Adipocyte (in vitro differentiated cells): ENCODE data around the gene CNTNAP5.

Experiments used
- DNase-seq: peaks from one replicate; pipeline ENCODE4 v3.0.0-alpha.2; 2015; ENCODE audit warnings: low read depth
- H3K27me3 ChIP-seq: replicated peaks from 2 replicates; pipeline ENCODE4 v1.7.0; 2013; ENCODE audit warnings: mild to moderate bottlenecking, low read length, moderate library complexity; ENCODE audit not compliant: control insufficient read depth, insufficient read depth
- H3K36me3 ChIP-seq: 2 replicates; pipeline ENCODE4 v1.7.0; 2013; ENCODE audit warnings: low read length, mild to moderate bottlenecking, moderate library complexity; ENCODE audit not compliant: control insufficient read depth, insufficient read depth, severe bottlenecking
- H3K4me1 ChIP-seq: 2 replicates; pipeline ENCODE4 v1.7.0; 2013; ENCODE audit warnings: mild to moderate bottlenecking, low read length, moderate library complexity; ENCODE audit not compliant: control insufficient read depth, insufficient read depth
- H3K4me3 ChIP-seq: 2 replicates; pipeline ENCODE4 v1.7.0; 2013; ENCODE audit warnings: mild to moderate bottlenecking, low read length, moderate library complexity
- H3K9ac ChIP-seq: 2 replicates; pipeline ENCODE4 v1.7.0; 2013; ENCODE audit warnings: mild to moderate bottlenecking, low read length, moderate library complexity
- H3K9me3 ChIP-seq: 2 replicates; pipeline ENCODE4 v1.7.0; 2013; ENCODE audit warnings: mild to moderate bottlenecking, low read length, moderate library complexity; ENCODE audit not compliant: control insufficient read depth

The CNTNAP5 gene

GRCh38 chr2:124267794-124268193, 242.7 kb downstream of the CNTNAP5 start:
- no peak for DNase-seq
- no peaks in the 10 kb centered on the region for H3K36me3 ChIP-seq
- H3K4me3 ChIP-seq = peak overlapping the region; percentile 24
- no peaks in the 10 kb centered on the region for H3K27me3 ChIP-seq
- H3K4me1 ChIP-seq = peaks cover 14% of the 10 kb centered on the region
- peak overlapping the region; percentile 62 for H3K9ac ChIP-seq
- H3K9me3 ChIP-seq = no peaks in the 10 kb centered on the region

GRCh38 chr2:124269348-124269747, 244.3 kb downstream of the CNTNAP5 start:
- H3K36me3 ChIP-seq = no peaks in the 10 kb centered on the region
- peaks cover 14% of the 10 kb centered on the region for H3K4me1 ChIP-seq
- no peak for DNase-seq
- no peak overlapping the region for H3K9ac ChIP-seq
- H3K4me3 ChIP-seq = no peak overlapping the region
- no peaks in the 10 kb centered on the region for H3K27me3 ChIP-seq
- no peaks in the 10 kb centered on the region for H3K9me3 ChIP-seq

- H3K36me3 ChIP-seq = no peaks in the 10 kb centered on the region
- H3K9ac ChIP-seq = no peak overlapping the region
- no peak for DNase-seq
- no peak overlapping the region for H3K4me3 ChIP-seq
- no peaks in the 10 kb centered on the region for H3K9me3 ChIP-seq
- H3K27me3 ChIP-seq = no peaks in the 10 kb centered on the region
- H3K4me1 ChIP-seq = peaks cover 9% of the 10 kb centered on the region
Measured at GRCh38 chr2:124272261-124272841, 247.3 kb downstream of the CNTNAP5 start.

- Histone ChIP-seq H3K27me3 (no peaks in the 10 kb centered on the region), H3K9me3 (peaks cover 7% of the 10 kb centered on the region), H3K4me1 (peaks cover 12% of the 10 kb centered on the region), H3K4me3 (peak overlapping the region; percentile 24), H3K36me3 (no peaks in the 10 kb centered on the region), H3K9ac (no peak overlapping the region)
- DNase-seq = no peak
Measured at GRCh38 chr2:124281541-124281940, 256.5 kb downstream of the CNTNAP5 start.

GRCh38 chr2:124283096-124283495, 258.0 kb downstream of the CNTNAP5 start:
- DNase-seq = no peak
- H3K27me3 ChIP-seq = no peaks in the 10 kb centered on the region
- H3K4me1 ChIP-seq = peaks cover 12% of the 10 kb centered on the region
- no peaks in the 10 kb centered on the region for H3K36me3 ChIP-seq
- H3K9me3 ChIP-seq = peaks cover 7% of the 10 kb centered on the region
- no peak overlapping the region for H3K4me3 ChIP-seq
- H3K9ac ChIP-seq = no peak overlapping the region

GRCh38 chr2:124286089-124286783, 261.1 kb downstream of the CNTNAP5 start:
- DNase-seq = no peak
- H3K36me3 ChIP-seq = no peaks in the 10 kb centered on the region

GRCh38 chr2:124289060-124289459, 264.0 kb downstream of the CNTNAP5 start:
- H3K9ac ChIP-seq = no peak overlapping the region
- no peaks in the 10 kb centered on the region for H3K27me3 ChIP-seq
- peaks cover 4% of the 10 kb centered on the region for H3K4me1 ChIP-seq
- DNase-seq = no peak
- H3K9me3 ChIP-seq = peaks cover under 1% of the 10 kb centered on the region
- no peaks in the 10 kb centered on the region for H3K36me3 ChIP-seq
- H3K4me3 ChIP-seq = no peak overlapping the region

More at GRCh38 chr2:124286089-124286783, 261.1 kb downstream of the CNTNAP5 start:
- Histone ChIP-seq H3K4me3 (no peak overlapping the region), H3K9ac (no peak overlapping the region), H3K9me3 (peaks cover 7% of the 10 kb centered on the region), H3K27me3 (no peaks in the 10 kb centered on the region), H3K4me1 (peaks cover 10% of the 10 kb centered on the region)

GRCh38 chr2:124289615-124290014, 264.5 kb downstream of the CNTNAP5 start:
- H3K9ac ChIP-seq = no peak overlapping the region
- H3K4me3 ChIP-seq = no peak overlapping the region
- H3K36me3 ChIP-seq = no peaks in the 10 kb centered on the region
- H3K9me3 ChIP-seq = no peaks in the 10 kb centered on the region
- H3K4me1 ChIP-seq = peaks cover 4% of the 10 kb centered on the region
- no peak for DNase-seq
- no peaks in the 10 kb centered on the region for H3K27me3 ChIP-seq

GRCh38 chr2:124296470-124296869, 271.4 kb downstream of the CNTNAP5 start:
- no peak overlapping the region for H3K9ac ChIP-seq
- no peak overlapping the region for H3K4me3 ChIP-seq
- no peaks in the 10 kb centered on the region for H3K4me1 ChIP-seq
- H3K27me3 ChIP-seq = no peaks in the 10 kb centered on the region
- no peaks in the 10 kb centered on the region for H3K36me3 ChIP-seq
- no peaks in the 10 kb centered on the region for H3K9me3 ChIP-seq
- DNase-seq = no peak

GRCh38 chr2:124301915-124302314, 276.8 kb downstream of the CNTNAP5 start:
- Histone ChIP-seq H3K4me1 (no peaks in the 10 kb centered on the region), H3K9me3 (peaks cover 4% of the 10 kb centered on the region), H3K36me3 (no peaks in the 10 kb centered on the region), H3K9ac (no peak overlapping the region), H3K4me3 (no peak overlapping the region), H3K27me3 (no peaks in the 10 kb centered on the region)
- DNase-seq = no peak

GRCh38 chr2:124308319-124309062, 283.4 kb downstream of the CNTNAP5 start:
- no peak overlapping the region for H3K4me3 ChIP-seq
- H3K4me1 ChIP-seq = no peaks in the 10 kb centered on the region
- no peak overlapping the region for H3K9ac ChIP-seq
- H3K9me3 ChIP-seq = no peaks in the 10 kb centered on the region
- H3K36me3 ChIP-seq = no peaks in the 10 kb centered on the region
- no peak for DNase-seq
- H3K27me3 ChIP-seq = no peaks in the 10 kb centered on the region
